Esophagus mucosa (tissue), 1 donor: Measurements from ENCODE around the gene PLXDC2. TPM values are rescaled to one million over a fixed set of nuclear protein-coding genes. Genes with fewer than 3 reads are reported as not detected.
A peak's percentile ranks its signal among the peaks of the same experiment; 100 is the strongest.
"Not testable (repeated sequence)": the region's sequence is repeated elsewhere in the genome, so short reads cannot be mapped to it uniquely, and the experiment has no call there.

Source experiments
- ATAC-seq: fragments of 200-7000 bp; cut with Tn5 transposase; one replicate; pipeline ENCODE4 v1.9.1; 2020
- total RNA-seq: library from RNA; stranded (reverse); gene quantifications from one replicate; pipeline ENCODE4 v1.2.4, GENCODE V29; 2023
- donor health status: DM: yes; HTN: yes; CAD: no.

Gene PLXDC2
- total RNA-seq: 24.3 TPM

DNA sequence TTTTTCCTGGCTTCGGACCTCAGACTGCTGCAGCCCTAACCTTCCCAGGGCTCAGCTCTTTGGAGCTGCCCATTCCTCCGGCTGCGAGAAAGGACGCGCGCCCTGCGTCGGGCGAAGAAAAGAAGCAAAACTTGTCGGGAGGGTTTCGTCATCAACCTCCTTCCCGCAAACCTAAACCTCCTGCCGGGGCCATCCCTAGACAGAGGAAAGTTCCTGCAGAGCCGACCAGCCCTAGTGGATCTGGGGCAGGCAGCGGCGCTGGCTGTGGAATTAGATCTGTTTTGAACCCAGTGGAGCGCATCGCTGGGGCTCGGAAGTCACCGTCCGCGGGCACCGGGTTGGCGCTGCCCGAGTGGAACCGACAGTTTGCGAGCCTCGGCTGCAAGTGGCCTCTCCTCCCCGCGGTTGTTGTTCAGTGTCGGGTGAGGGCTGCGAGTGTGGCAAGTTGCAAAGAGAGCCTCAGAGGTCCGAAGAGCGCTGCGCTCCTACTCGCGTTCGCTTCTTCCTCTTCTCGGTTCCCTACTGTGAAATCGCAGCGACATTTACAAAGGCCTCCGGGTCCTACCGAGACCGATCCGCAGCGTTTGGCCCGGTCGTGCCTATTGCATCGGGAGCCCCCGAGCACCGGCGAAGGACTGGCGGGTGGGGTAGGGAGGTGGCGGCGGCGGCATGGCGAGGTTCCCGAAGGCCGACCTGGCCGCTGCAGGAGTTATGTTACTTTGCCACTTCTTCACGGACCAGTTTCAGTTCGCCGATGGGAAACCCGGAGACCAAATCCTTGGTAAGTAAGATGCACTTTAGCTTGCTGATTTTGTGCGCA lies at the start of gene PLXDC2:
TSS of gene PLXDC2 (plus strand) at position 22 of the 820 bp plus-strand sequence.
- peak; percentile 58 for ATAC-seq

DNA sequence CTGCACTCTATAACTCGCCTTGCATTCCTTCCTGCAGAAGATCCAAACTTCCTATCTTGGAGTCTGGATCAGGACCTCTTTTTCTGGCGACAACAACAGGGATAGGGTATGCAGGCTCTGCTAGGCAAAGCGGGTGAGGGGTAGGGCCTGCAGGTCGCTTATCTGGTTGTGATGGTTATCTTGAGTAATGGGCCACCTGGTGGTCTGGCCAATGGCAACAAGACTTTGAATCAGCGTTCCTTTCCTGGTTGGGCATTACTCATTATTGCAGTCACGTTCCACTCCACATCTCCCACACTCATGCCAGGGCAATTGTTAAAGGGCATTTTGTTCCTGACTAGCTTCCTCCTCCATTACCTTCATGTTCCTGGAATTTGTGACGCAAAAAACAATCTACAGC lies 48.4 kb upstream of the PLXDC2 start:
- ATAC-seq: no peak

DNA sequence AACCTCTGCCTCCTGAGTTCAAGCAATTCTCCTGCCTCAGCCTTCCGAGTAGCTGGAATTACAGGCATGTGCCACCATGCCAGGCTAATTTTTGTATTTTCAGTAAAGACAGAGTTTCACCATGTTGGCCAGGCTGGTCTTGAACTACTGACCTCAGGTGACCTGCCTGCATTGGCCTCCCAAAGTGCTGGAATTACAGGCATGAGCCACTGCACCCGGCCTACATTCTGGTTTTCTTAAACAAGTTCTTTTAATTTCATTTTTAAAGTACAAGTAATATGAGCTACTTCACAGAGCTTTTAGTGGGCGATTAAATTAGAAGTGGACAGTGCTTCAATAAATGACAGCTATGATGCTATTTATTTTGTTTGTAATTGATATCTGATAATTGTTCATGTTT lies 46.4 kb upstream of the PLXDC2 start:
- ATAC-seq: not testable (repeated sequence)

DNA sequence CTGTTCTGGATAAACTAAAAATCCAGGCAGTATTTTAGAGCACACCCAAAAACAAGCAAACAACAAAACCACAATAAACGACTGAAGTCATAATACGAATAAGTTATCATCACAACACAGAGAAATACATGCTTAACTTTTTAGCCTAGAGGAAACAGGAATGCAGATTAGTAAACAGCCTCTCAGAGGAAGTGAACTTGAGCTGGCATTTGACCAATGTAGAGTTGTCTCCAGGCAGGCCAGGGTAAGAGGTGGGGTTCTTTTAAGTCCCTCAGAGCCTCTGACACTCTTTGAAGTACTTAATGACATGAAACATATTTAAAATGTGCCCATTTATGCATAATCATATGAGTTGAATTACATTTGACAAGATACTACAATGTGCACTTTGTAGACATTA lies 43.3 kb upstream of the PLXDC2 start:
- no peak for ATAC-seq

DNA sequence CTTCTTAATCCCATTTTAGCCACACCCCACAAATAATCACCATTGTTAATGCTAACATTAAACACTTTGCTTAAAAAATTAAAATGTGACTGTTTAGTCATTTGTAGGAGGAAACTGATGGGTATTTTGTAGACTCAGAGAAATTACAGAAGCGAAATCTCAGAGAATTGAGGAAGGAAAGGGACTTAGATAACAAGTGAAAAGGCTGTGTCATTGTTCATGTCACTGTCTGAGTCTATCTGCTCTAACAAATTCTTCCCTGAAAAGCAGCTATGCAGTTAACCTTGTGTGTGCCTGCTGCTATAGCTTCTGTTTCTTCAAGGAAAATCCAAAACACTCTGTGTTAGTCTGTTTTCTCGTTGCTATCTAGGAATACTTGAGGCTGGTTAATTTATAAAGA lies 40.9 kb upstream of the PLXDC2 start:
- no peak for ATAC-seq

DNA sequence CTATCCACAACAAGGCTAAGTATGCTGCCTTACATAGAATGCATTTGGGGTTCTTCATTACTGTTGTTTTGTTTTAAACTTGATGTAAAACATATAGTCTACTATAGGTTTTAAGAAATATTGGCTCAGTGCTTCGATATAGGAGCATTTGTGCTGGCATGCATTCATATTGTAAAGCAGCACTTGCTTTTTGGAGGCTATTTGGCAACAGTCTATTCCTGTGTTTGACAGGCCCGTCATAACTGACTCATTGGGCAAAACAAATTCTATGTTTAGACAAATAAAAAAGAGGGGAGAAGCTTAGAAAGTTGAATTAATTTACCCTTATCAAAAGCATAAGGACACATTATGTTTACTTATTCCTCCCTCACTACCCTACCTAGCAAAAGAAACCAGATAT lies 38.4 kb upstream of the PLXDC2 start:
- no peak for ATAC-seq

DNA sequence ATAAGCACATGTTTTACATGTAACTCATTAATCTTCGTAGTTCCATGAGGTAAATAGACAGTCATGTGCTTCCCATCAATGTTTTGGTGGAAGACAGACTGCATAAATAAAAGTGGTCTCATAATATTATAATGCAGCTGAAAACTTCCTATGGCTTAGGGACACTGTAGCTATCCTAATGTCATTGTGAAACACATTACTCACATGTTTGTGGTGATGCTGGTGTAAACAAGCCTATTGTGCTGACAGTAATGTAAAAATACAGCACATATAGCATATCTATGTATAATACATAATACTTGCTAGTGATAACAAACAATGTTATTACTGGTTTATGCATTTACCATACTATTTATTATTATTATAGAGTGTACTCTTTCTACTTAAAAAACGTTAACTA lies 37.2 kb upstream of the PLXDC2 start:
- no peak for ATAC-seq

DNA sequence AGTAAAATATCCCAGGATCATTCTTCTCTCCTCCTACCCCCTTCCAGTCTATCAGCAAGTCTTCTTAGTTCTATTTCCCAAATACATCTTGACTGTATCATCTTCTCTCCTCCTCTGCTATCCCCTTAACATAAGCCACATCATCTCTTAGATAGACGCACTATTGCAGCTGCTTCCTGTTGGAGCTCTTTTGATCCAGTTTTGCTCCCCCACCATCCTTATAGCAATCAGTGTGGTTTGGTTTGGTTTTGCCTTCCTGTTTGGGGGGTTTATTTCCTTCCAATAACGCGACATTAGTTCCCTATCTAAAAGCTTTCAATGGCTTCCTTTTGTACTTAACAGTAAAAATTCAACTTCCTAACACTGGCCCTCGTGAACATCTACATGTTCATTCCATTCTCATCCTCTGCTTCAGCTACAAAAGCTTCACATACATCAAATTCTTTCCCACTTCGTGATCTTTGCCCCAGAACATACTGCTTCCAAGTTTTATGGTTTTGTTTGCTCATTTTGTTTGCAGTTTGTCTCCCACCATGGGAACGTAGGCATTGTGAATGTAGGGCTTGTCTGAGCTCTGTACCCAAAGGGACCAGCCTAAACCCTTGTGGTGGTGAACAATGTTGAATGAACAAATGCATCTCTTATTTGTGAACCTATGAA lies 33.7 kb upstream of the PLXDC2 start:
- no peak for ATAC-seq

DNA sequence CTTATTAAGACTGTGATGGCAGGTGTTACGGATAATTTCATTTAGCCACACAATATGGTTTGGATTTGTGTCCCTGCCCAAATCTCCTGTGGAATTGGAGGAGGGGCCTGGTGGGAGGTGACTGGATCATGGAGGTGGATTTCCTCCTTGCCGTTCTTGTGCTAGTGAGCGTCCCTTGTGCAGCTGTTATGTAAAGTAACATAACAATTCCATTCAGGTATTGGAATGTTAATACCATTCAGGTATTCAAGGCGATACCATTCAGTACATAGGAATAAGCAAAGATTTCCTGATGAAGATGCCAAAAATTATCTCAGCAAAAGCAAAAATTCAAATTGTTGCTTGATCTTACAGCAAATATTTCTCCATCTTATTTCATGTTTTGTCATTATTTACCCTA lies 32.5 kb upstream of the PLXDC2 start:
- no peak for ATAC-seq

DNA sequence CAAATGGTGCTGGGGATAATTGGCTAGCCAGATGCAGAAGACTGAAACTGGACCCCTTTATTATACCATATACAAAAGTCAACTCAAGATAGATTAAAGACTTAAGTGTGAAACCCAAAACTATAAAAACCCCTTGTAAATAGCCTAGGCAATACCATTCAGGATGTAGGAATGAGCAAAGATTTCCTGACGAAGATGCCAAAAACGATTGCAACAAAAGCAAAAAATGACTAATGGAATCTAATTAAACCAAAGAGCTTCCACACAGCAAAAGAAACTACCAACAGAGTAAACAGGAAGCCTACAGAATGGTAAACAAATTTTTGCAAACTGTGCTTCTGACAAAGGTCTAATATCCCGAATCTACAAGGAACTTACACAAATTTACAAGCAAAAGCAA lies 30.9 kb upstream of the PLXDC2 start:
- no peak for ATAC-seq

DNA sequence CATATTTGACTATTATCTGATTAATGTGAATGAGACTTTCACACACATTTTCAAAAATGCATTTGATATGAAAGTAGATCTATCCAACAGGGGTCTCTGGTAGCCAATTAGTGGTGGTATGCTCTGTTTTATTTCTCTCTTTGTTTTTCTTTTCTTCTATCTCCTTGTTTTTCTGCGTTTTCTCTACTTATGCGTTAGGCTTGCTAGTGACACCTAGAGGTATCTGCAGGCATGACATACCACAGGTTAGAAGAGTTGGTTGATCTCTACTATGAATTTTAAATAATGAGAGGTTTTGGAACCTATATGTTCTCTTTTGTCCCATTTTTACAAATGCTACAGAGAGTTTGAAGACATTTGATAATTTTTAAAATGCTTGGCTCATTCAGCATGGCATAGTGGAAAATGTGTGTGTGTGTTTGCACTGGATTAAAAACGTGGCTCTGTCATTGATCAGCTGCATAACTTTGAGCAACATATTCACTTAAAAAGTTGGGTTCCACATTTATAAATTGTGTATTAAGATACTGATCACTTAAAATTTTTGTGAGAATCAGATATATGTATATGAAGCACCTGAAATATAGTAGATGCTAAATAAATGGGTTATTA lies 28.1 kb upstream of the PLXDC2 start:
- no peak for ATAC-seq

DNA sequence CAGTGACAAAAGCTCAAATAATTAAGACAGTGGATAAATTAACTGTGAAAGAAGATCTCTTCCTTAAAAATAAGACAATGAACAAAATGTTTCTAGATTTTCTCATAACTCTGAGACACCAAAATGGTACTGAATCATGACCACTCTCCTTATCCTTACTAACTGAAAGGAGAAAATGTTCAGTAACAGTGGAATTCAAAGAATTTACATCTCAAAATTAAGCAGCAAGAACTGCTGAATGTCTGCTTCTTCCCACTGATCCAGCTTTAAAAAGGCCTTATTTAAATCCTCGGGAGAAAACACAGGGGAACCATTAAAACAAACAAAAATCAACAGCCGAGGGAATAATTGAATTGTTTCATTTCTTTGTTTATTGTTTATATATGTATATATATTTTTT lies 27.3 kb upstream of the PLXDC2 start:
- ATAC-seq: no peak

DNA sequence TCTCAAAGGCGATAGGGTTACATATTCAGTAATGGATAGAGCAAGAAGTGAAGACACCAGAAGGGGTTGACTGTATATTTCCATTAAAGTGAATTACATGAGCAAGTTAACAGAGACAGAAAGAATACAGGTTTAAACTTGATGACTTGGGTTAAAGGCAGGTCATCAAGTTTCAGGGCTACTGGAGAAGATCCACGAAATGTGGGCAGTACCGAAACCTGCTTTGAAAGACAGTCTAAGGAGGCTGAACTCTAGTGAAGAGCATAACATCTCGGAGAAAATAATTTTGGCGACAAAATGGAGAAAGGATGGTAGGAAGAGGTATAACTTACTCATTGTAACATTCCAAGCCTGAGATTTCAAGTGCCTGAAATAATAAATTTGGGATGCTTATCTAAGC lies 26.6 kb upstream of the PLXDC2 start:
- peak; percentile 70 for ATAC-seq

DNA sequence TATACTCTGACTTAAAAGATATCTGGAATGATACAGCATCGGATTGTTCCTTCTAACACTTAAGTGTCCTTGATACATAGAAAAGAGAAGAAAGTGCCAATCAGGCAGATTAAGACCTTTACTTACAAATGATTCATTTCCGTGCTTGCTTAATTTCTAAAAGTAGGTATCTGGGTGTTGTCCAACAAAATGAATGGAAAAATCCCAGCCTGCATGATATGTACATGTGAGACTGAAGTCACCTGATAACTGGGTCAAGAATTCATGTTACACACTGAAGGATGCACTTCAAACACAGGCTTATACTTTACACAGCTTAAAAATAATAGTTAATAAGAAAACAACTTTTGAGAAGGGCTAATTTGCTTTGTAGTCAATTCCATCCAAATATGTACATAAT lies 25.2 kb upstream of the PLXDC2 start:
- ATAC-seq: peak; percentile 70

DNA sequence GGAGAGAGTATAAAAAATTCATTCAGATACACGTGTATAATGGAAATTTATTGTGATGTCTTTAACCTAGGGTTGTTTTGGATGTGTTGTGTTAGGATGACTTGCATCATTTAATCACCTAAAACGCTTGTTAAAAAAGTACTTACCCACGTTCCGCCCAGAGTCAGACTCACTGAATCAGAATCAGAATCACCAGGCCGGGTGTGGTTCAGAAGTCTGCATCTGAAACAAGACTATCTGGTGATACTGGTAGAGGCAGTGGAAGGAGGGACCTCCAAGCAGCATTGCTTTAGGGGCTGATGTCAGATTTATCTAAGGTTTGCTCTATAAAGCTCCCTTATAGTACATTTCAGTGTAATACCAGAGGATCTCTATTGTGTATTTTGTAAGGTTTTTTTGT lies 20.5 kb upstream of the PLXDC2 start:
- peak; percentile 89 for ATAC-seq

DNA sequence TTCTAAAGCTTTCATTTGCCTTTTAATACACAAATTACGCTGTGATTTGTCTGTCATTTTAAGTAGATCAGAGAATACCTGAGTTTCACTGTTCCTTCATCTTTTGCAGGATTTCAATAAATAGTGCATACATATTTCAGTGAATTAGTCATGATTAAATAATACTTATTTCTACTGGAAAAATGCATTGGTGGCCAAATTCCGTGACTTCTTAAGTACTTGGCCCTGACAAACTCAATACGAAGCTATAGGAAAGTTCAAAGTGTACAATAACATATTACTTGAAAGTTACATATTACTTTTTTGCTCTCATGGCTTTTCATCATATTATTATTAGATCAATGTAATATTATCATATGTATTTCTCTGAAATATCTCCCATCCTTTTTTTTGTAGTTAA lies 16.1 kb upstream of the PLXDC2 start:
- ATAC-seq: no peak

DNA sequence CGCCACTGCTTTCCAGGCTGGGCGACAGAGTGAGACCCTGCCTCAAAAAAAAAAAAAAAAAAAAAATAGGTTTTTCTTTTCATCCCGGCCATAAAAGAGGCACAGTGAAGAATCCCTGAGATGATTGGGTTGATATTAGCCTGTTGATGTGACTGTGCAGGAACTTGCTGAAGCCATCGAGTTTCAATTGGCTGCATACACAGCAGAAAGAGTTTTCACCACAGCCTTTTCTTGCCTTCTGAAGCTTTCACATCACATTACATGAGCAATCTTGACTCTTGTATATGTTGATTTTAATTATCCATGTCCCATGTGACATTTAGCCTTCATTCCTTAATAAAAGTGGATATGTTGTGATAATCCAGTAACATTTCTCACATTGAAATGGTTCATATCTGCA lies 14.9 kb upstream of the PLXDC2 start:
- no peak for ATAC-seq

DNA sequence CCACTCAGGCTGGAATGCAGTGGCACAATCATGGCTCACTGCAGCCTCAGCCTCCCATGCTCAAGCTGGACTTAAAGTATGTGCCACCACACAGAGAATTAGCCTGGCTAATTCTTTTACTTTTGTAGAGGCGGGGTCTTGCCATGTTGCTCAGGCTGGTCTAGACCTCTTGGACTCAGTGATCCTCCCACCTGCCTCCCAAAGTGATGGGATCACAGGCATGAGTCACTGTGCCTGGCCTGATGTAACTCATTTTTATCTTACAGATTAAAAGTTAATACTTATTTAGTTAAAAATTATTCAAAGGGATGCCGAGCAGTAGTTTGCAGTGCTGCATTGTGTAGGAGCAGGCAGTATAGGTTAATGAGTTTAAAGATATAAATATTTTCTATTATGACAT lies 12.6 kb upstream of the PLXDC2 start:
- ATAC-seq: no peak

DNA sequence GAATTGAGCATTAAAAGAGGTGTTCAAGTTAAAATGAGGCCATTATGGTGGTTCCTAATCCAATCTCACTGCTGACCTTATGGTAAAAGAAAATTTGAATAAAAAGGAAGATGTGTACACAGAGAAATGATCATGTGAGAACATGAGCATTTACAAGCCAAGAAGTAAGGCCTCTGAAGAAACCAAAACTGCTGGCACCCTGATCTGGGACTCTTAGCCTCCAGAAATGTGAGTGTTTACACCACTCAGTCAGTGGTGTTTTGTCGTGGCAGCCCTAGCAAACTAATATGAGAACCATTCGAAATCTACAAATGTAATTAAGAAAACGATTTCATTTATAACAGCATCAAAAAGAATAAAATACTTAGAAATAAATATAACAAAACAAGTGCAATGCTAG lies 6.8 kb upstream of the PLXDC2 start:
- no peak for ATAC-seq

DNA sequence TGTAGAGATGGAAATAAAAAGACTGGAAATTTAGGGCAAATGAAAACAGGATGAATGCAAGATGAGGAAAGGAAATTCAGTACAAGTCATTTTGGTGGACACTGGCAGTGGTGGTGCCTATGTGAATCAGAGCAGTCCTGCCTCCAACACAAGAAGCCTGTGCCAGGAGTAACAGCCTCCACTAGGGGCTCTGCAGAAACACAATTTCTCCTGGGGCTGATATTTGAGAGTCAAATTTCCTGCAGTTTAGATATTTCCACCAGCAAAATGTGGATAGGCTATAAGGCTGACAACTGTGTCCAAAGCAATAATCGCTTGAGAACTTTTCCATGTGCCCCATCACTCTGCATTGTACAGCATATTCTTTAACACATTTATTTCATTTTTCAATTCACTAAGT lies 4.7 kb upstream of the PLXDC2 start:
- ATAC-seq: no peak

DNA sequence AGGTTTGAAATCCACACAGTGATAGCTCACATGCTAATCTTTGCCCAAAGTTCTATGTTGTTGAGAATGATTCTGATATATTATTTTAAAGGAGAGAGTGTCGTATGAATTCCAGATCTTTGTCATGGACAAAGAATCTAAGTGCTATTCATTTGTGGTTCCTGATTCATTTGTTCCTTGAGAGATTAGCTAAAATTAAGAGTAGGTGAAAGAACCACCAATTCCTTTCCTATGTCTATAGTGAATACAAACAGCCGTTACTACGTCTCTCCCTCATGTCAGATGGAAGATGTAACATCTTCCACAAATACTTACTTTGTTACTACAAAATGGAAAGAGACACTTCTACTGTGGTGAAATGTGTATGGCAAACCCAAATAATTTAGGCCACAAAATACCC lies 3.3 kb upstream of the PLXDC2 start:
- no peak for ATAC-seq

DNA sequence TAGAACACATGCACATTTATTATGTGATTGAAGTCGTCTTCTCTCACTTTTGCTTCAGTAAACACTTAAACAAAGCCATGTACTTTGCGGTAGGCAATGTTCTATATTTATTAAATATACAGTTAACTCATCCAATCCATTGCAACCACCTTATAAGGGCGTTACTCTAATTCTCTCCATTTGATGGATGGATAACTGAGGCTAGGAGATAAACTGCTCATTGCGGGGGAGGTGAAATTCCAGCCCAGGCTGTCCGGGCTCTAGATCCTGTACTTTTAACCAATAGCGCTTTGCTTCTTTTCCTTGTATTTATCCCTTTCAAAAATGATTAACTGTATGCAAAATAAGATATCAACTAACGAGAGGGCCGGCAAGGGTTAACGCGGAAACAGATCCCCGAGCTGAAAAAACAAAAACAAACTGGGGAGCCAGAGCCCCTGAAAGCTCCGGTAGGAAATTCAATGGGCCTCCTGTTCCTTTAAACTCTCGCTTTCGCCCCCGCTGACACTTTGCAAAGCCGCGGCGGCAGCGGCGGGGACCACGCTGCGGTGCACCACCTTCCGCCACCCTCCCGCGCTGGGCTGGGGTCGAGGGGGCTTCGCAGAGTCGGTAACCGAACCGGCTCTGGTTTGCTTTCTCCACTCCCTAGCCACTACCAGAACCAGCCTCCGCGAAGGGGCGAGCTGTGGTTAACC lies 1.0 kb upstream of the PLXDC2 start:
- ATAC-seq: peak; percentile 4

DNA sequence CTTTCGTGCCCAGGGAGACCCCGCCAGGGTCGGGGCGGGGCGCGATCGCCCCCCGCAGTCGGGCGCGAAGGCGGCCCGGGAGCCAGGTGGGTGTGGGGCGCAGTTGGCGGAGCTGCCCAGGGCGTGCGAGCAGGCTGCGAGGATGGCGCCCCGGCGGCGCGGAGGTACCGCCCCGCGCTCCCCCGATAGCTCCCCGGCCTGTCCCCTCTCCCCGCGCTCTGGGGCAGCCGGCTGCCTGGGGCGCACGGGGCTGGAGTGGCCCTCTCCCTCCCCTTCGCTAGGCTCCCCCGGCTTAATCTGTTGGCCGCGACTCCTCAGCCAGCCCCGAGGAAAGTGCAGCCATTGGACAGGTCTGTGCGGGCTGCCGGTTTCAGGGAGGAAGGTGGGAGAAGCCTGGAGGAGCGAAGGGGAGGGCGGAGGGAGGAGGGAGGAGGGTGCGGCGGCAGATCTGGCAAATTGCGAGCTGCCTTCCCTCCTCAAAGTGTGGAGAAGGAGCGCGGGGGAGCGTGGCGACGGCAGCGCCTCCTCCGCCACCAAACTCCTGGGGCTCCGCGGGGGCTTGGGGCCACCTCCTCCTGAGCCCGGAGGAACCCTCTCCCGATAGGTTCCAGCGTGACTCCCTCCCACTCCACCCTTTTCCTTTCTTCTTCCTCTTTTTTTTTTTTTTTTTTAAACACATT lies 361 bp upstream of the PLXDC2 start:
- peak; percentile 79 for ATAC-seq
